KMS-11 (cell line): ENCODE data around the gene STOML3.

Source experiments
- H2AFZ ChIP-seq: fragments of 200-600 bp; sonication (generic); 2 replicates; pipeline ENCODE4 v1.6.1; 2016; ENCODE audit warnings: antibody characterized with exemption, mixed run types, low read depth
- H3K27ac ChIP-seq: fragments of 200-600 bp; sonication (generic); 2 replicates; pipeline ENCODE4 v1.6.1; 2016; ENCODE audit warnings: mild to moderate bottlenecking, mixed run types
- H3K27me3 ChIP-seq: fragments of 200-600 bp; sonication (generic); 2 replicates; pipeline ENCODE4 v1.6.1; 2017; ENCODE audit warnings: mild to moderate bottlenecking, low read depth, mixed run types, moderate library complexity; ENCODE audit not compliant: insufficient read depth
- H3K36me3 ChIP-seq: fragments of 200-600 bp; sonication (generic); 2 replicates; pipeline ENCODE4 v1.6.1; 2017; ENCODE audit warnings: mild to moderate bottlenecking, mixed run types; ENCODE audit not compliant: insufficient read depth
- H3K4me1 ChIP-seq: fragments of 200-600 bp; sonication (generic); 2 replicates; pipeline ENCODE4 v1.6.1; 2016; ENCODE audit warnings: mild to moderate bottlenecking, low read depth, mixed run types; ENCODE audit not compliant: poor library complexity, severe bottlenecking
- H3K4me2 ChIP-seq: fragments of 200-600 bp; sonication (generic); 2 replicates; pipeline ENCODE4 v1.7.0; 2016; ENCODE audit warnings: mild to moderate bottlenecking, mixed run types
- H3K4me3 ChIP-seq: fragments of 200-600 bp; sonication (generic); IDR thresholded peaks from 2 replicates; pipeline ENCODE4 v1.6.1; 2017; ENCODE audit warnings: low read depth, low read length, mixed read lengths; ENCODE audit not compliant: insufficient read depth
- H3K79me2 ChIP-seq: fragments of 200-600 bp; sonication (generic); 2 replicates; pipeline ENCODE4 v1.6.1; 2016; ENCODE audit warnings: low read depth, mixed run types; ENCODE audit not compliant: insufficient read depth
- H3K9ac ChIP-seq: fragments of 200-600 bp; sonication (generic); 2 replicates; pipeline ENCODE4 v1.6.1; 2016; ENCODE audit warnings: mild to moderate bottlenecking, mixed run types
- H4K20me1 ChIP-seq: fragments of 200-600 bp; sonication (generic); 2 replicates; pipeline ENCODE4 v1.6.1; 2016; ENCODE audit warnings: mild to moderate bottlenecking, mixed run types; ENCODE audit not compliant: insufficient read depth
- CTCF ChIP-seq: fragments of 200-600 bp; sonication (generic); conservative IDR thresholded peaks from 2 replicates; pipeline ENCODE4 v1.6.1; 2017; ENCODE audit warnings: low read depth, mild to moderate bottlenecking, antibody characterized with exemption, low read length, moderate library complexity, mixed read lengths

Gene STOML3

GRCh38 chr13:38943231-38943630 lies 47.4 kb downstream of the STOML3 start:
- H3K36me3 ChIP-seq = no peaks in the 10 kb centered on the region
- H2AFZ ChIP-seq = no peak overlapping the region
- no peak overlapping the region for H3K4me2 ChIP-seq
- no peak overlapping the region for H3K4me3 ChIP-seq
- H3K79me2 ChIP-seq = no peaks in the 10 kb centered on the region
- H3K27ac ChIP-seq = no peak overlapping the region
- no peaks in the 10 kb centered on the region for H4K20me1 ChIP-seq
- no peak for TF ChIP-seq CTCF
- no peak overlapping the region for H3K9ac ChIP-seq
- H3K4me1 ChIP-seq = peaks cover 10% of the 10 kb centered on the region
- no peaks in the 10 kb centered on the region for H3K27me3 ChIP-seq

GRCh38 chr13:38941353-38941945 lies 49.2 kb downstream of the STOML3 start:
- Histone ChIP-seq H3K27me3 (no peaks in the 10 kb centered on the region), H4K20me1 (no peaks in the 10 kb centered on the region), H3K4me3 (no peak overlapping the region), H3K27ac (no peak overlapping the region), H3K4me1 (peaks cover 10% of the 10 kb centered on the region), H2AFZ (no peak overlapping the region), H3K4me2 (no peak overlapping the region), H3K9ac (no peak overlapping the region), H3K79me2 (no peaks in the 10 kb centered on the region), H3K36me3 (no peaks in the 10 kb centered on the region)
- no peak for TF ChIP-seq CTCF

- no peak overlapping the region for H3K4me3 ChIP-seq
- no peaks in the 10 kb centered on the region for H4K20me1 ChIP-seq
- no peak overlapping the region for H3K27ac ChIP-seq
- H3K27me3 ChIP-seq = no peaks in the 10 kb centered on the region
- H3K9ac ChIP-seq = no peak overlapping the region
- H3K4me2 ChIP-seq = no peak overlapping the region
- TF ChIP-seq CTCF = no peak
- no peaks in the 10 kb centered on the region for H3K79me2 ChIP-seq
- H3K36me3 ChIP-seq = no peaks in the 10 kb centered on the region
- no peak overlapping the region for H2AFZ ChIP-seq
- H3K4me1 ChIP-seq = no peaks in the 10 kb centered on the region
Observed at GRCh38 chr13:38933786-38934185, 56.8 kb downstream of the STOML3 start.

GRCh38 chr13:38922170-38922569 lies 68.5 kb downstream of the STOML3 start:
- Histone ChIP-seq H3K27ac (no peak overlapping the region), H3K36me3 (no peaks in the 10 kb centered on the region), H3K9ac (no peak overlapping the region), H3K79me2 (no peaks in the 10 kb centered on the region), H3K27me3 (no peaks in the 10 kb centered on the region), H4K20me1 (no peaks in the 10 kb centered on the region), H3K4me3 (no peak overlapping the region), H3K4me1 (no peaks in the 10 kb centered on the region), H2AFZ (no peak overlapping the region), H3K4me2 (no peak overlapping the region)
- TF ChIP-seq CTCF = no peak

GRCh38 chr13:38921081-38921480 lies 69.5 kb downstream of the STOML3 start:
- Histone ChIP-seq H3K4me1 (no peaks in the 10 kb centered on the region), H4K20me1 (no peaks in the 10 kb centered on the region), H3K4me3 (no peak overlapping the region), H3K4me2 (no peak overlapping the region), H3K27ac (no peak overlapping the region), H3K9ac (no peak overlapping the region), H3K27me3 (no peaks in the 10 kb centered on the region), H3K79me2 (no peaks in the 10 kb centered on the region), H2AFZ (no peak overlapping the region), H3K36me3 (no peaks in the 10 kb centered on the region)
- TF ChIP-seq CTCF = no peak
